CD4-positive, alpha-beta T cell treated with Interferon gamma for 1 hour (primary cell): ENCODE results near the gene MARCHF10.
"Not testable (repeated sequence)": the region's sequence is repeated elsewhere in the genome, so short reads cannot be mapped to it uniquely, and the experiment has no call there.

Experiments
- DNase-seq: peaks from one replicate; pipeline ENCODE4 v3.0.0-alpha.2; 2020

MARCHF10 gene

GRCh38 chr17:62714016-62714777, 93.9 kb downstream of the MARCHF10 start:
- DNase-seq: no peak

- no peak for DNase-seq
Observed at GRCh38 chr17:62713086-62713881, 94.8 kb downstream of the MARCHF10 start.

GRCh38 chr17:62712171-62712581, 95.9 kb downstream of the MARCHF10 start:
- no peak for DNase-seq

GRCh38 chr17:62708587-62708986, 99.5 kb downstream of the MARCHF10 start:
- DNase-seq: no peak

- no peak for DNase-seq
Observed at GRCh38 chr17:62707425-62707739, 100.7 kb downstream of the MARCHF10 start.

- DNase-seq: no peak
Observed at GRCh38 chr17:62706598-62707424, 101.3 kb downstream of the MARCHF10 start.

GRCh38 chr17:62705778-62706597, 102.1 kb downstream of the MARCHF10 start:
- no peak for DNase-seq

GRCh38 chr17:62705156-62705777, 102.8 kb downstream of the MARCHF10 start:
- no peak for DNase-seq

- DNase-seq: no peak
Observed at GRCh38 chr17:62704381-62704971, 103.6 kb downstream of the MARCHF10 start.

GRCh38 chr17:62703776-62704380, 104.2 kb downstream of the MARCHF10 start:
- DNase-seq: peak; percentile 65

- DNase-seq: no peak
Observed at GRCh38 chr17:62703261-62703775, 104.8 kb downstream of the MARCHF10 start.

- no peak for DNase-seq
Observed at GRCh38 chr17:62702746-62703260, 105.3 kb downstream of the MARCHF10 start.

- DNase-seq: no peak
Observed at GRCh38 chr17:62701706-62702085, 106.4 kb downstream of the MARCHF10 start.

- DNase-seq: no peak
Observed at GRCh38 chr17:62700964-62701705, 107.0 kb downstream of the MARCHF10 start.

GRCh38 chr17:62698459-62698858, 109.7 kb downstream of the MARCHF10 start:
- DNase-seq: not testable (repeated sequence)

- DNase-seq: no peak
Observed at GRCh38 chr17:62696726-62697490, 111.2 kb downstream of the MARCHF10 start.

- no peak for DNase-seq
Observed at GRCh38 chr17:62696256-62696655, 111.9 kb downstream of the MARCHF10 start.

GRCh38 chr17:62695093-62695738, 112.9 kb downstream of the MARCHF10 start:
- not testable (repeated sequence) for DNase-seq
